Gastrocnemius medialis (tissue), 4 donors: ENCODE measurements around the gene OCA2. TPM values are rescaled to one million over a fixed set of nuclear protein-coding genes. Genes with fewer than 3 reads are reported as not detected.
"Not testable (repeated sequence)": the region's sequence is repeated elsewhere in the genome, so short reads cannot be mapped to it uniquely, and the experiment has no call there.

ENCODE experiments used
- ATAC-seq, 2 donors: fragments of 150-250 bp; one replicate each; pipeline ENCODE4 v1.9.1; 2016
- DNase-seq, 2 donors: peaks; one replicate each; pipeline ENCODE4 v3.0.0-alpha.2; 2019
- H3K27ac ChIP-seq, 4 donors: fragments of 200-600 bp; sonication (generic); 1 replicate in 1 of 4; 2 replicates in 3 of 4; pipeline ENCODE4 v1.5.1; 2016 to 2018; ENCODE audit warnings: mild to moderate bottlenecking in 2 of 4, moderate library complexity in 1 of 4
- H3K27me3 ChIP-seq, 3 donors: fragments of 200-600 bp; sonication (generic) in 2 of 3; 1 replicate in 1 of 3; 2 replicates in 2 of 3; pipeline versions ENCODE4 v1.5.1 to v1.6.0; 2016 to 2019; ENCODE audit warnings: mild to moderate bottlenecking in 1 of 3, moderate library complexity in 1 of 3
- H3K36me3 ChIP-seq, 2 donors: fragments of 200-600 bp; sonication (generic) in 1 of 2; one replicate each; pipeline ENCODE4 v1.5.1; 2017 to 2018
- H3K4me1 ChIP-seq, 2 donors: fragments of 200-600 bp; sonication (generic) in 1 of 2; one replicate each; pipeline ENCODE4 v1.5.1; 2016 to 2017; ENCODE audit warnings: mild to moderate bottlenecking in 2 of 2
- H3K4me3 ChIP-seq, 4 donors: fragments of 200-600 bp; sonication (generic) in 3 of 4; 1 replicate in 1 of 4; 2 replicates in 3 of 4; pipeline ENCODE4 v1.5.1; 2016 to 2019; ENCODE audit warnings: mild to moderate bottlenecking in 2 of 4
- H3K9me3 ChIP-seq, 3 donors: fragments of 200-600 bp; sonication (generic) in 2 of 3; 1 replicate in 1 of 3; 2 replicates in 2 of 3; pipeline ENCODE4 v1.5.1; 2016 to 2019
- POLR2A ChIP-seq, 2 donors: fragments of 450-650 bp; IDR thresholded peaks; one replicate each; pipeline ENCODE4 v1.6.1; 2017; ENCODE audit warnings: antibody characterized with exemption in 2 of 2, mild to moderate bottlenecking in 2 of 2, moderate library complexity in 2 of 2
- in situ Hi-C, 4 donors: fragments of 200-750 bp; cut with MboI; loops; one replicate each; pipeline versions ENCODE4 v1.15.0 to v1.8.0; 2017; ENCODE audit warnings: low sequenced_read_pairs in 4 of 4
- intact Hi-C: fragments of 100-400 bp; cut with DNase I; formaldehyde crosslinking; loops from one replicate; pipeline ENCODE4 v1.15.1; 2023; ENCODE audit warnings: low total_unique reads
- total RNA-seq, 4 donors: library from RNA; depleted of rRNA; stranded (reverse); fragments of >200 nt; gene quantifications; one replicate each; pipeline versions ENCODE4 v1.1.0 to v1.2.3, GENCODE V29; 2016
- TF ChIP-seq, protein P1 (sequence below), 5 experiments: fragments of 450-650 bp in 3 of 5; fragments of 200-600 bp in 2 of 5; sonication (generic) in 2 of 5; IDR thresholded peaks in 4 of 5; conservative IDR thresholded peaks in 1 of 5; 1 replicate in 4 of 5; 2 replicates in 1 of 5; pipeline ENCODE4 v1.5.1; 2016 to 2019; ENCODE audit warnings: antibody characterized with exemption in 5 of 5, mild to moderate bottlenecking in 3 of 5, moderate library complexity in 3 of 5

The OCA2 gene
- total RNA-seq, 4 donors from 2014 or later = 0.16 to 0.63 (median 0.41) TPM; not detected in 1

DNA sequence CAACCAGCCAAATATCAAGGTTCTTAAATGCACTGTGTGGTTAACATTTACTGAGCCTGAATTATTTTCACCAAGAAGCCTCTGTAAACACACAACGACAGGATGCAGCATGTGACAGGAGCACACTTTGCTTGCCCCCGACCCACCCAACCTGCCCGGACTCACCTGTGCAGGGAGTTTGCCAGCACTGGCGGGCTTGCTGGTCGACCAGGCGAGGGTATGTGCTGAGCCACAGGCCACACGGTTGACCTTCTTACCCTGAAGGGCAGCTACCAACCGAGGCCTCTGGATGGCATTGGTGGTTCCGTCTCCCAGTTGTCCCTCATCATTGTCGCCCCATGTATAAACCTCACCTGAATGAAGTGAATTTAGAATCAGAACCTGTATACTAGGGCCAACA lies 25.7 kb upstream of the OCA2 start:
- intact Hi-C loops = no loop called here
- H3K36me3 ChIP-seq = peaks cover 0 to 34% of the 10 kb centered on the region in 2 donors
- TF ChIP-seq POLR2A (IDR thresholded peaks at IDR 0.05) = no peak
- TF ChIP-seq, protein P1, sequence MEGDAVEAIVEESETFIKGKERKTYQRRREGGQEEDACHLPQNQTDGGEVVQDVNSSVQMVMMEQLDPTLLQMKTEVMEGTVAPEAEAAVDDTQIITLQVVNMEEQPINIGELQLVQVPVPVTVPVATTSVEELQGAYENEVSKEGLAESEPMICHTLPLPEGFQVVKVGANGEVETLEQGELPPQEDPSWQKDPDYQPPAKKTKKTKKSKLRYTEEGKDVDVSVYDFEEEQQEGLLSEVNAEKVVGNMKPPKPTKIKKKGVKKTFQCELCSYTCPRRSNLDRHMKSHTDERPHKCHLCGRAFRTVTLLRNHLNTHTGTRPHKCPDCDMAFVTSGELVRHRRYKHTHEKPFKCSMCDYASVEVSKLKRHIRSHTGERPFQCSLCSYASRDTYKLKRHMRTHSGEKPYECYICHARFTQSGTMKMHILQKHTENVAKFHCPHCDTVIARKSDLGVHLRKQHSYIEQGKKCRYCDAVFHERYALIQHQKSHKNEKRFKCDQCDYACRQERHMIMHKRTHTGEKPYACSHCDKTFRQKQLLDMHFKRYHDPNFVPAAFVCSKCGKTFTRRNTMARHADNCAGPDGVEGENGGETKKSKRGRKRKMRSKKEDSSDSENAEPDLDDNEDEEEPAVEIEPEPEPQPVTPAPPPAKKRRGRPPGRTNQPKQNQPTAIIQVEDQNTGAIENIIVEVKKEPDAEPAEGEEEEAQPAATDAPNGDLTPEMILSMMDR (IDR thresholded peaks at IDR 0.05 in 4 of 5, conservative IDR thresholded peaks at IDR 0.05 in 1 of 5) = no peak
- no peak overlapping the region for H3K4me3 ChIP-seq
- no peaks in the 10 kb centered on the region for H3K4me1 ChIP-seq
- H3K27me3 ChIP-seq = no peaks in the 10 kb centered on the region
- DNase-seq (no peak), ATAC-seq (no peak)
- in situ Hi-C loops = no loop called here
- no peak overlapping the region for H3K27ac ChIP-seq
- no peaks in the 10 kb centered on the region for H3K9me3 ChIP-seq

DNA sequence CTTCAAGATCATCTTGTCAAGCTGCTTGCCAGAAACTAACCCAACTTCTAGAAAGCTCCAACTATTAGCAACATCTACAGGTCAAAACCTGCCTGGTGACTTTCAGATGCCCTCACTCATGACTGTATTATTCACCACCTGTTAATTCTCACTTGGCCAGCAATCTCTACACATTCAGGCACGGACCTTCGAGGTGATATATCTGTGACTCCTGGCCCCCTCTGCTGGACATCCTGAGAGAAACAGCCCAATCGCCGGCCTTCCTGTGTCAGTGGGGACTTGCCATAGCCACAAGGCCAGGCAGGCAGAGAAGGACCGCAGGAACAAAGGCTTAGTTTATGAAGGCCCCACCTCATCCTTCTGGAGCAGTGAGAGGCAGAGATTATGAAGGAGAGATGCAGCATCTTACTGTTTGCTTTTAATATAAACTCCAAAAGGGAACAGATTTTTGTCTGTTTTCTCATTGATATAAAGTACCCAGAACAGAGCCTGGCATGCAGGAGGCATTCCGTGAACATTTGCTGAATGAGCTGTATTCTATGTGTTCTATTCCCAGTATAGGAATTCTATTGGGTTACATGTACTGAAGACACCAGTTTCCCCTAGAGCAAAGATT lies 24.4 kb upstream of the OCA2 start:
- Histone ChIP-seq H3K9me3 (no peaks in the 10 kb centered on the region), H3K36me3 (peaks cover 0 to 38% of the 10 kb centered on the region in 2 donors), H3K4me1 (no peaks in the 10 kb centered on the region), H3K27me3 (no peaks in the 10 kb centered on the region), H3K27ac (no peak overlapping the region), H3K4me3 (no peak overlapping the region)
- intact Hi-C loops (loop anchor here (1.0 kb wide), 1 partner anchor 37 kb away; no protein-coding TSS in a partner anchor), in situ Hi-C loops (no loop called here)
- ATAC-seq (peak; percentile 51 to 82), DNase-seq (peak in 1 of 2 donors; percentile 64)
- TF ChIP-seq, protein P1 (IDR thresholded peaks at IDR 0.05 in 4 of 5, conservative IDR thresholded peaks at IDR 0.05 in 1 of 5) = peak; percentile 28 to 57 (median 47)
- TF ChIP-seq POLR2A (IDR thresholded peaks at IDR 0.05) = no peak

DNA sequence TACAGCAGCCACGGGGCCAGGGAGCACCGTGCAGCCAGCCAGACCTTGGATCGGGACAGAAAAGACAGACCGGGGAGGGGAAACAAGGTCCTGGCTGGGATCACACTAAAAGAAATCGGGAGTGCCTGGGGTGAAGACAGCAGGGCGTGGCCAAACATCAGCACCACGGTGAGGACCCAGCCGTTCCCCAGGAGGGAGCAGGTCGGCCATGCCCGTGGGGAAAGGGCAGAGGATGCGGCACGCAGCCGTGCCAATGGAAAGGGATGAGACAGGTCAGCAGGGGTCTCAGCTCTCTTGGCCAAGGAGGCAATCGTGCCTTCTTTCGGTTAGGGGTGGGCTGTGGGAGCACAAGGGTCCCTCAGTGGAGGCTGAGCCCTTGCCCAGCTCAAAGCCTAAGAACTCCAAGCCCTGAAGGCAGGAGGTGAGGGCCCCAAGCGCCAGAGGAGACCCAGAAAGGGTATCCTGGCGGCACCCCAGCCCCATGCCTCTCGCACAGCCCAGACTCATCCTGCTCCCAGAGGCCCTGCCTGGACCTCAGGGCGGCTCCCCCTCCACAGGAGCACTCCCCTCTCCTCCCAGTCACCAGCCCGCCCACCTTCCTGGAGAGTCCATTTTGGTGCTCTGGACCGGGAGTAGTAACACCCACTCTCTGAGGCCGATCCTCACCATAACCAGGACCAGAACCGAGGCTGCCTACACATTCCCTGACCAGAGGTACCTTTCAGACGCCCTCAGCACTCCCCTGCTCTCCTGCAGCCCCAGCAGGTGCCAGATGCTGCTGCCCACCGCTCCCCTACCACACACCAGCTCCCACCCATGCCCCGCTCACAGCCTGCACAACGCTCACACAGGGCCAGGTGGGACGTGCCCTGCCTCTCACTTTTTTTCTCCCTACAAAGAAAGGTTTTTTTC lies 23.2 kb upstream of the OCA2 start:
- H3K4me3 ChIP-seq = no peak overlapping the region
- no peak overlapping the region for H3K27ac ChIP-seq
- peaks cover 0 to 43% of the 10 kb centered on the region in 2 donors for H3K36me3 ChIP-seq
- no peaks in the 10 kb centered on the region for H3K9me3 ChIP-seq
- H3K4me1 ChIP-seq = no peaks in the 10 kb centered on the region
- in situ Hi-C loops = no loop called here
- DNase-seq (no peak), ATAC-seq (no peak)
- TF ChIP-seq, protein P1 (IDR thresholded peaks at IDR 0.05 in 4 of 5, conservative IDR thresholded peaks at IDR 0.05 in 1 of 5) = no peak
- TF ChIP-seq POLR2A (IDR thresholded peaks at IDR 0.05) = no peak
- intact Hi-C loops = no loop called here
- H3K27me3 ChIP-seq = no peaks in the 10 kb centered on the region

DNA sequence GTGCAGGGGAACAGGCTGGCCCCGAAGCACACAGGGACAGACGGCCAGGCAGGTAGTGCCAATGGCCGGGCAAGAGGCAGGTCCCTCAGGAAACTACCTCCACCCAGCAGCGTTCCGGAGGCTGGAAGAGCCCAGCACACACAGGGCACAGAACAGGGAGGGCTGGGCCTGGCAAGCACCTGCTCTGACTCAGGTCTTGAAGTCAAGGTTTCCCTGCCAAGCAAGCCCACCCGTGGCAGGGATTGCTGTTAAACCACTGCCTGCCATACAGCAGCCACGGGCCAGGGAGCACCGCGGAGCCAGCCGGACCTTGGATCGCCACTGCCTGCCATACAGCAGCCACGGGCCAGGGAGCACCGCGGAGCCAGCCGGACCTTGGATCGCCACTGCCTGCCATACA lies 22.5 kb upstream of the OCA2 start:
- H3K4me1 ChIP-seq, DNase-seq, in situ Hi-C loops, ATAC-seq, H3K27ac ChIP-seq, H3K9me3 ChIP-seq, intact Hi-C loops, H3K27me3 ChIP-seq, H3K4me3 ChIP-seq: not testable (repeated sequence)
- H3K36me3 ChIP-seq = peaks cover 0 to 49% of the 10 kb centered on the region in 2 donors

DNA sequence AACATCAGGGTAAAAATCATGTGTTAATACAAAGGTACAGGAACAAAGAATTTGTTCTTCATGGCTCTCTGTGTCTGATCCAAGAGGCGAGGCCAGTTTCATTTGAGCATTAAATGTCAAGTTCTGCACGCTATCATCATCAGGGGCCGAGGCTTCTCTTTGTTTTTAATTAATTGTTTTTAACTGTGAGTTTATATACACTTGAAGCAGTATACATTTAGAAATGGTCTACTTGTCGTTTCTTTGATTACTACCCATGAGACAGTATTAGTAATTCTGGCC lies 21.2 kb upstream of the OCA2 start:
- ATAC-seq (no peak), DNase-seq (no peak)
- TF ChIP-seq, protein P1 (IDR thresholded peaks at IDR 0.05 in 4 of 5, conservative IDR thresholded peaks at IDR 0.05 in 1 of 5) = no peak
- TF ChIP-seq POLR2A (IDR thresholded peaks at IDR 0.05) = no peak
- H3K27me3 ChIP-seq = no peaks in the 10 kb centered on the region
- no peaks in the 10 kb centered on the region for H3K9me3 ChIP-seq
- intact Hi-C loops (no loop called here), in situ Hi-C loops (no loop called here)
- H3K4me1 ChIP-seq = no peaks in the 10 kb centered on the region
- H3K27ac ChIP-seq = no peak overlapping the region
- H3K36me3 ChIP-seq = peaks cover 4 to 61% of the 10 kb centered on the region in 2 donors
- H3K4me3 ChIP-seq = no peak overlapping the region
